SK-N-SH (cell line): Measurements from ENCODE around the gene SERF1B. TPM values are rescaled to one million over a fixed set of nuclear protein-coding genes. Genes with fewer than 3 reads are reported as not detected.
"Not testable (repeated sequence)": the region's sequence is repeated elsewhere in the genome, so short reads cannot be mapped to it uniquely, and the experiment has no call there.

Source experiments
- CTCF ChIA-PET: fragments of 300-600, 350-600 bp; formaldehyde crosslinking; extraction: SDS; loops from one replicate; lab custom pipeline; 2021; lab: Yijun Ruan, JAX
- POLR2A ChIA-PET: fragments of 350-600 bp; sonication (Branson Sonifier 250); formaldehyde crosslinking; extraction: SDS; loops from one replicate; lab custom pipeline; 2020; ENCODE audit warnings: antibody characterized with exemption, inconsistent platforms; lab: Yijun Ruan, JAX
- DNase-seq: peaks from one replicate; pipeline ENCODE4 v3.0.0; 2012
- H2AFZ ChIP-seq: fragments of 200-600 bp; sonication (generic); 2 replicates; pipeline ENCODE4 v1.8.1; 2016; ENCODE audit warnings: antibody characterized with exemption, mild to moderate bottlenecking, low read depth
- H3F3A ChIP-seq: fragments of 200-600 bp; sonication (generic); replicated peaks from 2 replicates; pipeline ENCODE3; 2016; ENCODE audit warnings: antibody characterized with exemption, mild to moderate bottlenecking; ENCODE audit not compliant: insufficient read depth
- H3K27ac ChIP-seq, 2 experiments: fragments of 200-500 bp in 1 of 2; fragments of 200-600 bp in 1 of 2; sonication (Bioruptor generic) in 1 of 2; sonication (generic), shearing (Covaris generic) in 1 of 2; 2 replicates each; pipeline versions ENCODE4 v1.5.1 to v1.6.1; 2014 to 2016; ENCODE audit warnings: low read depth in 2 of 2, inconsistent platforms in 1 of 2, low read length in 1 of 2, mild to moderate bottlenecking in 1 of 2, mixed read lengths in 1 of 2
- H3K27me3 ChIP-seq: fragments of 200-600 bp; sonication (generic), shearing (Covaris generic); 2 replicates; pipeline ENCODE4 v1.6.1; 2016; ENCODE audit warnings: mixed run types; ENCODE audit not compliant: insufficient read depth
- H3K36me3 ChIP-seq, 2 experiments: fragments of 200-500 bp in 1 of 2; fragments of 200-600 bp in 1 of 2; sonication (Bioruptor generic) in 1 of 2; sonication (generic) in 1 of 2; replicated peaks in 1 of 2; 2 replicates each; pipeline versions ENCODE3 to v1.5.1; 2014 to 2016; ENCODE audit warnings: low read length in 1 of 2, mild to moderate bottlenecking in 1 of 2; ENCODE audit not compliant: insufficient read depth in 2 of 2, control insufficient read depth in 1 of 2
- H3K4me1 ChIP-seq, 2 experiments: fragments of 200-500 bp in 1 of 2; fragments of 200-600 bp in 1 of 2; sonication (Bioruptor generic) in 1 of 2; sonication (generic), shearing (Covaris generic) in 1 of 2; 2 replicates each; pipeline versions ENCODE4 v1.5.1 to v1.6.1; 2014 to 2016; ENCODE audit warnings: low read depth in 1 of 2, low read length in 1 of 2, mixed run types in 1 of 2; ENCODE audit not compliant: insufficient read depth in 2 of 2, control insufficient read depth in 1 of 2
- H3K4me2 ChIP-seq: fragments of 200-600 bp; sonication (generic), shearing (Covaris generic); 2 replicates; pipeline ENCODE4 v1.6.1; 2017; ENCODE audit warnings: mixed run types
- H3K4me3 ChIP-seq, 2 experiments: fragments of 200-500 bp in 1 of 2; fragments of 200-600 bp in 1 of 2; sonication (Bioruptor generic) in 1 of 2; sonication (generic), shearing (Covaris generic) in 1 of 2; 2 replicates each; pipeline versions ENCODE4 v1.5.1 to v1.8.1; 2014 to 2016; ENCODE audit warnings: low read depth in 2 of 2, inconsistent platforms in 1 of 2, low read length in 1 of 2, mild to moderate bottlenecking in 1 of 2, mixed read lengths in 1 of 2, moderate library complexity in 1 of 2
- H3K79me2 ChIP-seq: fragments of 200-600 bp; sonication (generic); 2 replicates; pipeline ENCODE4 v1.8.1; 2017; ENCODE audit warnings: mild to moderate bottlenecking; ENCODE audit not compliant: insufficient read depth
- H3K9ac ChIP-seq: fragments of 200-600 bp; sonication (generic); 2 replicates; pipeline ENCODE4 v1.6.1; 2017; ENCODE audit warnings: mixed run types
- H3K9me2 ChIP-seq: fragments of 200-600 bp; sonication (generic); 2 replicates; pipeline ENCODE4 v1.6.1; 2017; ENCODE audit warnings: mixed run types
- H3K9me3 ChIP-seq: fragments of 200-600 bp; sonication (generic); 2 replicates; pipeline ENCODE4 v1.6.1; 2017; ENCODE audit warnings: mixed run types, mild to moderate bottlenecking, moderate library complexity
- H4K20me1 ChIP-seq: fragments of 200-600 bp; sonication (generic); 2 replicates; pipeline ENCODE4 v1.6.1; 2017; ENCODE audit warnings: mild to moderate bottlenecking, mixed run types; ENCODE audit not compliant: insufficient read depth
- WGBS: methylation state at CpG from one replicate; pipeline ENCODE4 v1.1.6; 2017; ENCODE audit warnings: low lambda C conversion rate; 5-methylcytosine and 5-hydroxymethylcytosine counted together
- polyA plus RNA-seq, 3 experiments: library from polyadenylated mRNA; depleted of rRNA; stranded (reverse); fragments of >200 nt; gene quantifications; 2 replicates each; pipeline ENCODE4 v1.2.3, GENCODE V29; 2012

SERF1B gene
- polyA plus RNA-seq (2012; rRNA removed): 65.3 and 69.3 TPM in 2 replicates
- polyA plus RNA-seq (2012; cell fraction: cytosol; rRNA removed): 82.2 and 97.9 TPM in 2 replicates
- 24.2 and 30.7 TPM in 2 replicates for polyA plus RNA-seq (2012; cell fraction: nucleus; rRNA removed)

DNA sequence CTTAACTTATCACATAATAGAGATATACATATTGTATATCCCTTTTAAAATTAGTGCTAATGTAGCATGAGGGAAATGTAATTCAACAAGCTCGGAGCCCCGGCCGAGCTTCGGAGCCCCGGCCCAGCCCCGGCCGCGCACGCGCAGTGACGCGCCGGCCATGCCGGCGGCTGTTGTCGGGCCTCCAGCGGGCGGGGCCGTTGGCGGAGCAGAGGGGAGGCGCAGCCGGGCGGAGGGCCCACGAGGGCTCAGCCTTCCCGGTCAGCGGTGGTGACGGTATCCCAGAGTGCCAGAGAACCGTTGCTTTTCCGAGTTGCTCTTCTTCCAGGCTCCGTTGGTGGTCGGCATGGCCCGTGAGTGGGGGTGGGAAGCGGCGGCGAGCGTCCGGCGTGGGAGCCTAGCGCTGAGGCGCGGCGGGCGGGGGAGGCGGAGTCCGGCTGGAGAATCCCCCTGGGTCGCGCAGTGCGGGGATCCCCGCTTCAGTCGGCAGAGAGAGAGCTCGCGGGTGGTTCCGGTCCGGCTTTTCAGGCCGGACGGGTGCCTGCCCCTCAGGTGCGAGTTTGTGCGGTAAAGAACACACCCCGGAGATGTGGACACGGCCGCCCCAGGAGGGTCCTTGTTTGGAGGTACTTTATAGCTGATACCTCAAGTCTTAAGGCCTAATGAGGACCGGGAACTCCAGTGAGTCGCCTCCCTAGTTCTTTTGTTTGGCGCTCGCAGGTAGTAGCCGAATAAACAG lies at the start of gene SERF1B:
Gene SERF1B, plus strand, starts transcription at position 146 of the 739 bp plus-strand sequence. Its CDS starts 201 bp downstream, at position 347.
- H3K9me3 ChIP-seq, CTCF ChIA-PET, H4K20me1 ChIP-seq, POLR2A ChIA-PET, H3K9me2 ChIP-seq, H2AFZ ChIP-seq, H3K36me3 ChIP-seq, H3K4me1 ChIP-seq, H3F3A ChIP-seq, H3K9ac ChIP-seq, H3K4me2 ChIP-seq, DNase-seq, H3K27ac ChIP-seq, H3K27me3 ChIP-seq, H3K79me2 ChIP-seq, H3K4me3 ChIP-seq: not testable (repeated sequence)
- WGBS: no CpG with 5 or more reads among the region's 66 CpGs

- H3K27ac ChIP-seq, CTCF ChIA-PET, H3K9ac ChIP-seq, H3K9me2 ChIP-seq, H3K27me3 ChIP-seq, H4K20me1 ChIP-seq, H3K4me2 ChIP-seq, POLR2A ChIA-PET, H3K79me2 ChIP-seq, H3K36me3 ChIP-seq, H2AFZ ChIP-seq, H3K9me3 ChIP-seq, H3K4me3 ChIP-seq, DNase-seq, H3K4me1 ChIP-seq, H3F3A ChIP-seq: not testable (repeated sequence)
- no CpG with 5 or more reads among the region's 2 CpGs for WGBS
Measured at GRCh38 chr5:69991713-69992112, 33.3 kb upstream of the SERF1B start.

DNA sequence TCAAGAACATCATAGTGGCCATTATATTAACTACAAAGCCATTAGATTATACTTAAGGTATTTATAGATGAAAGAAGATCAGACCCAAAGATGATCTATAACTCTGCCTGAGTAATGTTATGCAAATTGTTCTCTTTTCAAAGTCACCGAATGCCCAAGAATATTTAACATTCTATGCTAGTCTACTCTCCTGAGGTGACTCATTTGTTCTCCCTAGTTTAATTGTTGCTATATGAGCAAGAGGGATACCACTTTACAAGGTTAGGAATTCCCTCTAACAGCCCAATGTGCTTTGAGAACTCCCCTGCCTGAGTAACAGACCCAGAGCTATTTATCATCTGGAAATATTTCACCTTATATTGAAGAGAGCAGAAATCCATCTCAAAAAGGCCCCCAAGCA lies 29.5 kb upstream of the SERF1B start:
- H4K20me1 ChIP-seq, H3K36me3 ChIP-seq, H3K9me3 ChIP-seq, H2AFZ ChIP-seq, H3K27me3 ChIP-seq, CTCF ChIA-PET, H3K4me3 ChIP-seq, H3F3A ChIP-seq, H3K9ac ChIP-seq, H3K27ac ChIP-seq, H3K79me2 ChIP-seq, H3K9me2 ChIP-seq, H3K4me1 ChIP-seq, DNase-seq, POLR2A ChIA-PET, H3K4me2 ChIP-seq: not testable (repeated sequence)
- WGBS: no CpG with 5 or more reads among the region's 1 CpG

DNA sequence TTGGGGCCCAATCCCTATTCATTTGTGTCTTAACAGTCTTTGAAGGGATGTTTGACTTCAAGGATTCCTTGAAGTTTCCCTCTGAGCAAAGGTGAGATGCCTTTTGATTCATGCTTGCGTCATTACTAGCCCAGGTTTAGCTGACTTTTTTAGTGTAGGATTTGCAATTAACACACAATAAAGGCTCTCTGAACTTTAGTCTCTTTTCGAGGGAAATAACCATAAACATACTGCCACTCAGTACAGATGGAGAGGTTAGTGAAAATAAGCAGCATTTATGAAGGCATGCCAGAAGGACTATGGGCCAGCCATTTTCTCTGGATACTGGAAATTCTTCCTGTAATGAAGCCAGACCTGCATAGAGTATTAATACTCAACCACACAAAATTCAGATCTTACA lies 4.4 kb upstream of the SERF1B start:
- WGBS: no CpG with 5 or more reads among the region's 2 CpGs
- H3K9me3 ChIP-seq, H3K27me3 ChIP-seq, H3K9me2 ChIP-seq, H3K79me2 ChIP-seq, H2AFZ ChIP-seq, POLR2A ChIA-PET, H3K4me2 ChIP-seq, DNase-seq, H3F3A ChIP-seq, H3K36me3 ChIP-seq, H3K9ac ChIP-seq, H3K27ac ChIP-seq, CTCF ChIA-PET, H3K4me1 ChIP-seq, H3K4me3 ChIP-seq, H4K20me1 ChIP-seq: not testable (repeated sequence)

GRCh38 chr5:70025845-70026145 lies 744 bp downstream of the SERF1B start:
- H3K4me2 ChIP-seq, H3K9me2 ChIP-seq, H3K27me3 ChIP-seq, H4K20me1 ChIP-seq, DNase-seq, H2AFZ ChIP-seq, H3K9ac ChIP-seq, H3K4me3 ChIP-seq, H3K79me2 ChIP-seq, CTCF ChIA-PET, H3K36me3 ChIP-seq, H3K9me3 ChIP-seq, POLR2A ChIA-PET, H3K4me1 ChIP-seq, H3K27ac ChIP-seq, H3F3A ChIP-seq: not testable (repeated sequence)
- no CpG with 5 or more reads among the region's 4 CpGs for WGBS

DNA sequence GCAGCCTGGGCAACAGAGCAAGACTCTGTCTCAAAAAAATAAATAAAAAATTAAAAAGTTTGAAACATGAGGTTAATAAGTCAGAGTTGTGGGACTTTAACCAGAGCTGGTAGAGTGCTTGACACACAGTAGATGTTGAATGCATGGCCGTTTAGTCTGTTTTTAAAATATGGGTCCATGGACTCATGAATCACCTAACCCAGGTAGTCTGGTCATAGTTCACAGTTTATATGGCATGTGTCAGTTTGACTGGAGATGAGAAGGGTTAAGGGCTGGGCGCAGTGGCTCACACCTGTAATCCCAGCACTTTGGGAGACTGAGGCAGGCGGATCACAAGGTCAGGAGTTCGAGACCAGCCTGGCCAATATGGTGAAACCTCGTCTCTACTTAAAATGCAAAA lies 6.2 kb downstream of the SERF1B start:
- H3K27me3 ChIP-seq, H2AFZ ChIP-seq, H3K4me2 ChIP-seq, H4K20me1 ChIP-seq, H3K36me3 ChIP-seq, H3K9me2 ChIP-seq, H3K79me2 ChIP-seq, CTCF ChIA-PET, H3F3A ChIP-seq, DNase-seq, H3K27ac ChIP-seq, H3K4me1 ChIP-seq, H3K9me3 ChIP-seq, H3K4me3 ChIP-seq, POLR2A ChIA-PET, H3K9ac ChIP-seq: not testable (repeated sequence)
- WGBS: no CpG with 5 or more reads among the region's 5 CpGs
